ENCODE measurements around the gene MEIOSIN. TPM values are rescaled to one million over a fixed set of nuclear protein-coding genes. Genes with fewer than 3 reads are reported as not detected.

The MEIOSIN gene
- total RNA-seq, 1 experiment from 2014 or later = not detected

DNA sequence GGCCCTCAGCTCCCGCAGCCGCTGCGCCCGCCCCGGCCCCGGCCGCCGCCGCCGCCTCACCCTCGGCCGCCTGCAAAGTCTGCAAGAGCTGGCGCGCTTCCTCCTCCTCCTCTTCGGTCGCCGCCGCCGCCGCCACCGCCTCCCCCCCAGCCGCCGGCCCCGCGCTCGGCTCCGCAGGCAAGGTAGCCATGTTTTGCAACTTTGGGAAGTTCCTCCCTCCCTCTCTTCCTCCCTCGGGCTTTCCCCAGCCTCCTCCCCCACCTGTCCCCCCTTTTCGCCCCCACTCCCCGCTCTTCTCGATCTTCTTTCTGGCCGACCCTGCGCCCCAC lies 35.4 kb downstream of the MEIOSIN start:
- DNase-seq = peak; percentile 70
- intact Hi-C loops (cut with micrococcal nuclease; ENCODE audit: unreplicated experiment) = loop anchor here (2.0 to 5.0 kb wide), 2 partner anchors 30 to 51 kb away; no protein-coding TSS in a partner anchor
- Mint-ChIP-seq H3K27ac (ENCODE audit: unreplicated experiment) (peak overlapping the region; percentile 88), H3K4me1 (ENCODE audit: low read depth, unreplicated experiment) (peaks cover 21% of the 10 kb centered on the region), H3K9me3 (ENCODE audit: low read depth, unreplicated experiment) (no peaks in the 10 kb centered on the region), H3K27me3 (ENCODE audit: unreplicated experiment) (no peaks in the 10 kb centered on the region), H3K36me3 (ENCODE audit: insufficient read depth, unreplicated experiment) (peaks cover 78% of the 10 kb centered on the region), H3K4me3 (ENCODE audit: low read depth, unreplicated experiment) (peak overlapping the region; percentile 84)
- BruUV-seq (replicated peaks) = no TSS peak
- CTCF ChIA-PET = interaction anchor here (0.6 to 4.8 kb wide), 8 partner anchors 31 to 283 kb away, joined by 3 to 46 read pairs (median 17); partner anchors contain the start of genes FBXO46, QPCTL and SNRPD2
- TF ChIP-seq, protein P1, sequence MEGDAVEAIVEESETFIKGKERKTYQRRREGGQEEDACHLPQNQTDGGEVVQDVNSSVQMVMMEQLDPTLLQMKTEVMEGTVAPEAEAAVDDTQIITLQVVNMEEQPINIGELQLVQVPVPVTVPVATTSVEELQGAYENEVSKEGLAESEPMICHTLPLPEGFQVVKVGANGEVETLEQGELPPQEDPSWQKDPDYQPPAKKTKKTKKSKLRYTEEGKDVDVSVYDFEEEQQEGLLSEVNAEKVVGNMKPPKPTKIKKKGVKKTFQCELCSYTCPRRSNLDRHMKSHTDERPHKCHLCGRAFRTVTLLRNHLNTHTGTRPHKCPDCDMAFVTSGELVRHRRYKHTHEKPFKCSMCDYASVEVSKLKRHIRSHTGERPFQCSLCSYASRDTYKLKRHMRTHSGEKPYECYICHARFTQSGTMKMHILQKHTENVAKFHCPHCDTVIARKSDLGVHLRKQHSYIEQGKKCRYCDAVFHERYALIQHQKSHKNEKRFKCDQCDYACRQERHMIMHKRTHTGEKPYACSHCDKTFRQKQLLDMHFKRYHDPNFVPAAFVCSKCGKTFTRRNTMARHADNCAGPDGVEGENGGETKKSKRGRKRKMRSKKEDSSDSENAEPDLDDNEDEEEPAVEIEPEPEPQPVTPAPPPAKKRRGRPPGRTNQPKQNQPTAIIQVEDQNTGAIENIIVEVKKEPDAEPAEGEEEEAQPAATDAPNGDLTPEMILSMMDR (IDR thresholded peaks at IDR 0.05; ENCODE audit: unreplicated experiment) = no peak

DNA sequence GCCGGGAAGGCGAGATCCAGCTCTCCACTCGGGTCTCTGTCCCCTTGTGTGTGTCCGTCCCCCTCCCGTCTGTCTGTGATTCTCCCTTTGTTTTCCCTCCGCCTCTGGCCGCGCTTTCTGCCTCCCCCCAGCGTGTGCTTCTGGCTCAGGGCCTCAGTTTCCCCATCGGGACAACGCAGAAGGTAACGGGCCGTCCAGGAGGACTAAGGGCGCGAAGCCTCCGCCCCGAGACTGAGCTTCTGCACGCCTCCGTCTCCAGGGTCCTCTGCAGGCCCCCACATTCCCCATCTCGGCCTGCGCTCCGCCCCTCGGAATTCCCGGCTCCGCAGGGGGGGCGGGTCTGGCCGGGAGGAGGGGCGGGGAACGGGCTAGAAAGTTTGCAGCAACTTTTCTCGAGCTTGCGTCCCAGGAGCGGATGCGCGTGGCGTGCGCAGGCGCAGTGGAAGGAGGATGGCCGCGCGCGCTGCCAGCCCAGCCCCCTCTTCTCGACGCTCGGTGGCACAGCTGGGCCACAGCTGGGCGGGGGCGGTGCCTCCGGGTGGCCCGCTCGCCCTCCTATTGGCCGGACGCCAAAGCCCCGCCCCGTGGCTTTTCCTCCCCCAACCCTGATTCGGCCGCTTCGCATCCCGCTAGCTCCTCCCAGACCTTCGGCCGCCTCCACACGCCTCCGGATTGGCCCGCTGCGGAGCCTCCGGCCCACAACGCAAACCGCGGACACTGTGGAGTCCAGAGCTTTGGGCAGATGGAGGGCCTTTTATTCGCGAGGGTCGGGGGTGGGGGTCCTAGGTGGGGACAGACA lies 35.9 kb downstream of the MEIOSIN start, which contains the start of gene SIX5:
Gene SIX5 (minus strand): TSS at position 269 of the 799 bp plus-strand sequence. CDS start 408 bp downstream, outside the sequence.
- peak within 1 kb of the TSS; percentile 84 for H3K4me3 Mint-ChIP-seq (ENCODE audit: low read depth, unreplicated experiment)
- intact Hi-C loops (cut with micrococcal nuclease; ENCODE audit: unreplicated experiment) = loop anchor here (2.0 to 5.0 kb wide), 2 partner anchors 30 to 52 kb away; no protein-coding TSS in a partner anchor
- TF ChIP-seq, protein P1 (IDR thresholded peaks at IDR 0.05; ENCODE audit: unreplicated experiment) = no peak
- H3K4me1 Mint-ChIP-seq (ENCODE audit: low read depth, unreplicated experiment) = peaks cover 21% of the 10 kb centered on the region
- DNase-seq = peak; percentile 100
- H3K27ac Mint-ChIP-seq (ENCODE audit: unreplicated experiment) = peak within 1 kb of the TSS; percentile 88
- CTCF ChIA-PET = interaction anchor here (0.6 to 4.8 kb wide), 30 partner anchors 8 to 947 kb away, joined by 3 to 46 read pairs (median 5); partner anchors contain the start of genes DMPK, DMWD, FBXO46 and FOXA3
- H3K27me3 Mint-ChIP-seq (ENCODE audit: unreplicated experiment) = no peaks in the 10 kb centered on the region
- H3K9me3 Mint-ChIP-seq (ENCODE audit: low read depth, unreplicated experiment) = no peaks in the 10 kb centered on the region
- TSS peak; percentile 49 for BruUV-seq (replicated peaks)
- peaks cover 84% of the 10 kb centered on the region for H3K36me3 Mint-ChIP-seq (ENCODE audit: insufficient read depth, unreplicated experiment)

DNA sequence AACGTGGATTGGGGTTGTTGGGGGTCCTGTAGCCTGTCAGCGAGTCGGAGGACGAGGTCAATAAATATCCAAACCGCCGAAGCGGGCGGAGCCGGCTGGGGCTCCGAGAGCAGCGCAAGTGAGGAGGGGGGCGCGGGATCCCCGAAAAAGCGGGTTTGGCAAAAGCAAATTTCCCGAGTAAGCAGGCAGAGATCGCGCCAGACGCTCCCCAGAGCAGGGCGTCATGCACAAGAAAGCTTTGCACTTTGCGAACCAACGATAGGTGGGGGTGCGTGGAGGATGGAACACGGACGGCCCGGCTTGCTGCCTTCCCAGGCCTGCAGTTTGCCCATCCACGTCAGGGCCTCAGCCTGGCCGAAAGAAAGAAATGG lies 36.6 kb downstream of the MEIOSIN start:
- DNase-seq = peak; percentile 41
- peaks cover 21% of the 10 kb centered on the region for H3K4me1 Mint-ChIP-seq (ENCODE audit: low read depth, unreplicated experiment)

More for the DNA sequence above, 36.6 kb downstream of the MEIOSIN start:
- BruUV-seq (replicated peaks) = no TSS peak
- peaks cover 85% of the 10 kb centered on the region for H3K36me3 Mint-ChIP-seq (ENCODE audit: insufficient read depth, unreplicated experiment)
- CTCF ChIA-PET = interaction anchor here (0.6 to 4.8 kb wide), 25 partner anchors 9 to 947 kb away, joined by 3 to 46 read pairs (median 6); partner anchors contain the start of genes DMPK, DMWD, FBXO46 and FOXA3
- H3K4me3 Mint-ChIP-seq (ENCODE audit: low read depth, unreplicated experiment) = peak overlapping the region; percentile 84
- H3K27ac Mint-ChIP-seq (ENCODE audit: unreplicated experiment) = peak overlapping the region; percentile 88
- H3K27me3 Mint-ChIP-seq (ENCODE audit: unreplicated experiment) = no peaks in the 10 kb centered on the region
- no peaks in the 10 kb centered on the region for H3K9me3 Mint-ChIP-seq (ENCODE audit: low read depth, unreplicated experiment)
- intact Hi-C loops (cut with micrococcal nuclease; ENCODE audit: unreplicated experiment) = loop anchor here (2.0 to 5.0 kb wide), 2 partner anchors 29 to 53 kb away; no protein-coding TSS in a partner anchor
- TF ChIP-seq, protein P1 (IDR thresholded peaks at IDR 0.05; ENCODE audit: unreplicated experiment) = no peak
